ENCODE measurements around the gene PCSK6.

PCSK6 gene

GRCh38 chr15:101444807-101445508, 44.5 kb downstream of the PCSK6 start:
- no peak for DNase-seq

- DNase-seq: no peak
These were observed 45.5 kb downstream of the PCSK6 start for GRCh38 chr15:101444015-101444414.

GRCh38 chr15:101442272-101442671, 47.2 kb downstream of the PCSK6 start:
- DNase-seq: no peak

GRCh38 chr15:101441696-101442095, 47.8 kb downstream of the PCSK6 start:
- DNase-seq: no peak

- no peak for DNase-seq
These were observed 48.5 kb downstream of the PCSK6 start for GRCh38 chr15:101440846-101441590.

GRCh38 chr15:101439920-101440319, 49.6 kb downstream of the PCSK6 start:
- no peak for DNase-seq

GRCh38 chr15:101439285-101439919, 50.1 kb downstream of the PCSK6 start:
- no peak for DNase-seq

GRCh38 chr15:101438482-101439284, 50.8 kb downstream of the PCSK6 start:
- no peak for DNase-seq

- no peak for DNase-seq
These were observed 51.7 kb downstream of the PCSK6 start for GRCh38 chr15:101437618-101438481.

- DNase-seq: no peak
These were observed 52.3 kb downstream of the PCSK6 start for GRCh38 chr15:101437209-101437608.

- DNase-seq: no peak
These were observed 53.0 kb downstream of the PCSK6 start for GRCh38 chr15:101436526-101436925.

- DNase-seq: no peak
These were observed 53.7 kb downstream of the PCSK6 start for GRCh38 chr15:101435761-101436160.

GRCh38 chr15:101434032-101434920, 55.2 kb downstream of the PCSK6 start:
- DNase-seq: no peak

- no peak for DNase-seq
These were observed 56.1 kb downstream of the PCSK6 start for GRCh38 chr15:101433396-101433795.

- no peak for DNase-seq
These were observed 56.5 kb downstream of the PCSK6 start for GRCh38 chr15:101432982-101433381.

- DNase-seq: no peak
These were observed 57.8 kb downstream of the PCSK6 start for GRCh38 chr15:101431748-101432147.

GRCh38 chr15:101431301-101431700, 58.2 kb downstream of the PCSK6 start:
- DNase-seq: no peak

- no peak for DNase-seq
These were observed 59.9 kb downstream of the PCSK6 start for GRCh38 chr15:101429646-101430045.

- no peak for DNase-seq
These were observed 60.3 kb downstream of the PCSK6 start for GRCh38 chr15:101429191-101429590.

GRCh38 chr15:101428758-101429157, 60.7 kb downstream of the PCSK6 start:
- no peak for DNase-seq
